ENCODE data around the gene RGS19.

The RGS19 gene

GRCh38 chr20:64111841-64112641 is 32.7 kb upstream of the RGS19 start:
- peak; percentile 46 for DNase-seq (ENCODE audit: insufficient read length, low spot score)
- TF ChIP-seq CTCF (IDR thresholded peaks at IDR 0.05; ENCODE audit: insufficient read depth, missing control alignments): no peak
- no peak for FAIRE-seq

GRCh38 chr20:64110411-64111068 is 31.2 kb upstream of the RGS19 start:
- FAIRE-seq: no peak
- no peak for DNase-seq (ENCODE audit: insufficient read length, low spot score)
- TF ChIP-seq CTCF (IDR thresholded peaks at IDR 0.05; ENCODE audit: insufficient read depth, missing control alignments): no peak

- no peak for FAIRE-seq
- no peak for TF ChIP-seq CTCF (IDR thresholded peaks at IDR 0.05; ENCODE audit: insufficient read depth, missing control alignments)
Measured at GRCh38 chr20:64109831-64110391, 30.6 kb upstream of the RGS19 start.

GRCh38 chr20:64108731-64109681 is 29.7 kb upstream of the RGS19 start:
- FAIRE-seq: no peak
- no peak for TF ChIP-seq CTCF (IDR thresholded peaks at IDR 0.05; ENCODE audit: insufficient read depth, missing control alignments)
- no peak for DNase-seq (ENCODE audit: insufficient read length, low spot score)

More at GRCh38 chr20:64109831-64110391, 30.6 kb upstream of the RGS19 start:
- DNase-seq (ENCODE audit: insufficient read length, low spot score): no peak

- DNase-seq (ENCODE audit: insufficient read length, low spot score) (no peak), FAIRE-seq (no peak)
- no peak for TF ChIP-seq CTCF (IDR thresholded peaks at IDR 0.05; ENCODE audit: insufficient read depth, missing control alignments)
Measured at GRCh38 chr20:64107736-64108457, 28.6 kb upstream of the RGS19 start.

GRCh38 chr20:64106981-64107735 is 27.8 kb upstream of the RGS19 start, which contains the start of gene NPBWR2:
TSS of gene NPBWR2 (minus strand) at chr20:64107565. CDS start at chr20:64106831, 734 bp downstream.
- DNase-seq (ENCODE audit: insufficient read length, low spot score): no peak
- no peak for FAIRE-seq
- TF ChIP-seq CTCF (IDR thresholded peaks at IDR 0.05; ENCODE audit: insufficient read depth, missing control alignments): no peak

All from D721Med (cell line).